GM18858 (cell line): ENCODE measurements around the gene JDP2.

Experiments
- ATAC-seq: cut with Tn5 transposase; IDR thresholded peaks from one replicate; pipeline ENCODE4 v1.9.1; 2021; ENCODE audit not compliant: unreplicated experiment

JDP2 gene

DNA sequence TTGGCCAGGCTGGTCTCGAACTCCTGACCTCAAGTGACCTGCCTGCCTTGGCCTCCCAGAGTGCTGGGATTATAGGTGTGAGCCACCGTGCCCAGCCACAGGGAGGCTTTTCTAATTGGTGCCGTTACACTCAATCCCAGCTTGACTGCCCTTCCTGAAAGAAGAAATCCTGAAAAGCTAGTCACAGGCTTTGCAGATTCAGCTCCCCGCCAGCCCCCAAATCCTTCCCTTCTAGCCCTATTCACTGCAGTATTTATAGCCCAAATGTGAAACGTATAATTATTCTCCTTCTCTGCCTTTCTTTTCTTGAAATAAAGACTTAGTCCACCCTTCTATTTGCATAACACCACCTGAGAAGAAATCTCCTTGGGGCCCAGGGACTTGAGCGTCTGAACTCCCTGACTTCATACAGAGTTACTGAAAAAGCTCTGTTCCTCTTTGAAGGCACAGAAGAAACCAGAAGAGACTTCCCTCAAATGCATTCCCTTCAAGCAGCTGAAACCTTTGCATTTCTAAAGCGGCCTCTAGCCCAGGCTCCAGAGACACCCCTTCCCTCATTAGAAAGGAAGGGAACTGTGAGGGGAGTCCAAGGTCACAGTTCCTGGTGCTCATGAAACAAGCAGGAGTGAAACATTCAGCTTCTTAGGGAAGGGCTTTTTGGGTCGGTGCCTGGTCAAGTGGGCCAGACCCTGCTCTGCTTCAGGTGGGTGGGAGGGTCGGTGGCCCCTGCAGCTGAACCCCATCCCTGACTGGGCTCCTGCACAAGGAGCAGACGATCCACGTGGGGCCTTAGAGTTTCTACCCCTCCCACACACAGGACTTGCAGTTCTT lies 52.2 kb downstream of the JDP2 start:
- ATAC-seq = no peak

DNA sequence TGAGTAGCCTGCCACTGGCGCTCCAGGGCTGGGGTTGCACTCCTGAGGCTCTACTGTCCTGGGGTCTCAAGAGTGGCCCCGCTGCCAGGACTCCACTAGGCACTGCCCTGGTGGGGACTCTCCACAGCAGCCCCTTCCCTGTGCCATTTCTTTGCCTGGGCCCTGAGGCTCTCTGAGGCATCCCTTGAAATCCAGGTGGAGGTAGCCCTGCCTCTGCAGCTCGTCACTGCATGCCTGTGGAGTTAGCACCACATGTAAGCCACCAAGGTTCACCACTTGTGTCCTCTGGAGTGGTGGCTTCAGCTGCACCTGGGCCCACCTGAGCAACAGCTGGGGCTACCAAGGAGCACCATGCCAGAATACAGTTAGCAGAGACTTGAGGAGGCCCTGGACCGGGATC lies 54.5 kb downstream of the JDP2 start:
- ATAC-seq = no peak

DNA sequence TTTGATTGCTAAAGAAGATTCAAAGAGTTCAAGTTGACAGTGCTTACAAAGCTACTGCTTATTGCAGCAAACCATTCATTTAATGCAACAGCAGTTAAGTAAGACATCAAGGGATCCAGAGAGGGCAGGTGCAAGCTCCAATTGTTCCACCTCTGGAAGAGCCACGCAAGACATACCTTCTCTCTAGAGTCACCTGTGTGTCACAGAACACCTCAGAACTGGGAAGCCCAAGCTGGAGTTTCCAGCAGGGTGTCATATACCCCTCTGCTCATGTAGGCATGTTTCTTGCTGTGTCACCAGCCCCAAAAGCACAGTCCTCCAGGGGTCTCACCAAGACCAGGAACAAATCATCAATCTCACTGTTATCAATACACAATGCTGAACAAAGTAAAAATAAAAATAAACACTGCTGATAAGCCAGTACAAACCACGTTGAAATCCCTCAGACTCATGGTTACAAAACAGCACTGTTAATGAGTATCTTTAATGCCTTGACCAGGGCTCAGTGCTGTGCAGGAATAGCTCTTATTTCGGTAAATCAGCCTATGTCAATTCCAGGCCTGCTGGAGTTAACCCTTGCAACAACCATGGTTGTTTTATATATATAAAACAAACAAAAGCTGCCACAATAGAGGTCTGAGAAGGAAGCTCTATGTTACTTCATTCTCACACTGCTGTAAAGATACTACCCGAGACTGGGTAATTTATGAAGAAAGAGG lies 57.0 kb downstream of the JDP2 start:
- ATAC-seq = no peak

DNA sequence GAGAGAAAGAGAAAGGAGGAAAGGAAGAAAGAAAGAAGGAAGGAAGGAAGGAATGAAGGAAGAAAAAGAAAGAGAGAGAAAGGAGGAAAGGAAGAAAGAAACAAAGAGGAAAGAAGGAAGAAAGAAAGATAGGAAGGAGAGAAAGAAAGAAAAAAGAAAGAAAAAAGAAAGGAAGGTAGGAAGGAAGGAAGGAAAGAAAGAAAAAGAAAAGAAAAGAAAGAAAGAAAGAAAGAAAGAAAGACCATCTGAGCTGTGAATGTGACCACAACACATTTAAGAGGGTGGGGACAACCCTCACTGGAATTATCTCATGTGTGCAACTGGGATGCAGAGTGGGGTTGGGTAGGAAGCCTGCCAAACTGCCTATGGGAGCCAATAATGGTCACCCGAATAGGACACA lies 58.5 kb downstream of the JDP2 start:
- ATAC-seq = no peak

DNA sequence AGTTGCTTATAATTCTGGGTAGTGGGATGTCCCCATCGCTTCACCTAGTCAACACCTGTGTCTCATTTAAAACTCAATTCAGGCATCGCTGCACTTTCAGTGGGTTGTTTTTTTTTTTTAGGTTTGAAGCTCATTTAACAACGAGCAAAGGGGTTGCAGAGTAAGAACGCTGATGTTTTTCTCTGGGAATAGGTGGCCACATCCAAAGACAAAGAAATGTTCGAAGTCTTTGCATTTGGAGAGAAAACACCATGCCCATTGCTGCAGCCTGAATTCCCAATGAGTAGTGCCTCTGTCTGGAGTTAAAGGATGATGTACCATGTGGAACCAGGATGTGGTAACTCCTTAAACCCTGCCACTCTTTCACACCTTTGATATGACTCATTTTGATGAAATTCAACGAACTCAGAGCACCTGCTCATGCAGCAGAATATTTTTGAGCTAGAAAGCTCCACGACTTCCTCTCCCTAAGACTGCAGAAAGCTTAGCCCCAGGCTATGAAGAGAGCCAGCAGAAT lies 59.4 kb downstream of the JDP2 start:
- peak; percentile 86 for ATAC-seq

DNA sequence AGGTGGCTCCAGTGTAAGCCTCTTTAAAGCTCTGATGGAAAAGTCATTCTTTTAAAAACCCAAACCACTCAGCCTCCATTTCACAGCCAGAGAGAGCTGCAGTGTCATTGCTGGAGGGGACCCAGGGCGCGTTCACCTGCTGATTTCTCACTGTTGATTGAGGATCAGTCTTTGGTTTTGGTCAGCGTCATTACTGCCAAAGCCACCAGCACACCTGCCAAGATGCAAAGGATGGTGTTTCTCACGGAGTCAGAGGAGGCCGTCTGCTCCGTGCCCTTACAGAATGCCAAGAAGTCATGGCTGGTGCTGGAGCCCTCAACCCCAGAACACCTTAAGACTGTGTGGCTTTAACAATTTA lies 61.6 kb downstream of the JDP2 start:
- ATAC-seq = no peak

DNA sequence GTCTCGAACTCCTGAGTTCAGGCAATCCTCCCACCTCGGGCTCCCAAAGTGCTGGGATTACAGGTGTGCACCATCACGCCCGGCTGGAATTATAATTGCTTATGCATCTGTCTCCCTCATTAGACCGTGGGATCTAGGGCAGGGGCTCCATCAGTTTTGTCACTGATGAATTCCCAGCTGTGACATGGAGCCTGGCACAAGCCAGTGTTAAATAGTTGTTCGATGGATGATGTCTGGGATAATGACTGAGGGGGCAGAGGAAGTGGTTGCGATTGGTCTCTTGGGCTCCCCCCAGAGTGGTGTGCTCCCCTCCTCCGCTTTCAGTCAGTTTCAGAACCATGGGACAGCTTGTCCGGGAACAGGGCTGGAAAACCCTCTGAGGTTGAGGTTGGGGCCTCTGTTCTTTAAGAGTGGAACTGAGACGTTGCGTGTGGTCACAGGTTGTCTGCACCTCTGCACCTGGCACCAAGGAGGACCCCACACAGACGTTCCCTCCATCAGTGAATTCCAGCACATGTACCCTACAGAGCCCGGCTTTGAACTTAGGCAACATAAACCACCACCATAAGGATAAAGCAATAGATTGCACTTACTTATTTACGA lies 63.7 kb downstream of the JDP2 start:
- no peak for ATAC-seq

DNA sequence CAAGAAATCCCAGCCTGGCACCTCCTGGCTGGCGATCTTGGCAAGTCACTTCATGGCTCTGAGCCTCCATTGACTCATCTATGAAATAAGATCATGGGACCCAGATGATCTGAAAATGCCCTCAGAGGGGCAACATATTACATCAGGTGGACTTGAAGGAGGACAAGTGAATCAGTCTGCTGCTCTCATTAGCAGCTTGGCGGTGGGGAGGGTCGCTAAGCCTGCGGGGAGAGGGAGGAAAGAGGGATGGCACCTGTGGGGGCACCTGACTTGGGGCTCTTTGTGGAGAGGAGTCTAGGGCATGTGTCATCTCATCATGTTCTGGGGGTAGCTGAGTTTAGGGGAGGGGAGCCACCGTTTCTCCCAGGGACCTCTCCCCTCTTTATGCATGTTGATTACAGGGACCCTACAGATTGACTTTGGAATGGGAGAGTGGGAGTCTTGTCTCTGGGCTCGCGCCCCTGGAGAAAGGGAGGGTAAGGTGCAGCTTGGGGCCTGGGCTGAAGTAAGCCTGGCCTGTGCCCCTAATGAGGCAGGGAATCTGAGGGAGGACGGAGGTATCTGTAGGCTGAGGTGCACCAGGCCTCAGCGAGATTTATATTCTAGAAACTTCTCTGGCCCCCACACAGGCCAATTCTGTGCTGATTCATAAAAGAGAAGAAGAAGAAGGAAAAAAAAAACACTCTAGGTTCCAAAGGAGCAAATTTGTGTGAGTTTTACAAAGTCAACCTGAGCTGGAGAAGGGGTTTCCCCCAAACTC lies 65.2 kb downstream of the JDP2 start:
- no peak for ATAC-seq

DNA sequence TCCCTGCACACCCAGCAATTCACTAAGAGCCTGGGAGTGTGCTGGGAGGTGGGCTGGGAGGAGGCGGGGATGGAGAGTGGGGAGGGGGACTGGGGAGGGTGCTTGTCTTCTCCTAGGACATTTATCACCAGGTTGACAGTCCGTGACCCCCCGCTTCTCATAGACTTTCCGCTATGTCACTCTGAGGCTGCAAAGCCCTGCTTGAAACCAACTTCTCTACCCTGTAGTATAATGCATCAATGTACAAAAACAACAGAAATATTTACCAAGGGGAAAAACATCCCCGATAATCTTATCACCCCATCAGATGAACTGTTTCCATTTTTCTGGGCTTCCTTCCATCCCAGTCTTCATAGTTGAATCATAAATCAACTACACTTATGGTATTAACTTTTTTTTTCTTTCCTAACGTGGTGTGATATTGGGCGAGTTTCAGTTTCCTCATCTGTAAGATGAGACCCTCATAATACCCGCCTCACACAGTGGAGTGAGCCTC lies 65.8 kb downstream of the JDP2 start:
- no peak for ATAC-seq

DNA sequence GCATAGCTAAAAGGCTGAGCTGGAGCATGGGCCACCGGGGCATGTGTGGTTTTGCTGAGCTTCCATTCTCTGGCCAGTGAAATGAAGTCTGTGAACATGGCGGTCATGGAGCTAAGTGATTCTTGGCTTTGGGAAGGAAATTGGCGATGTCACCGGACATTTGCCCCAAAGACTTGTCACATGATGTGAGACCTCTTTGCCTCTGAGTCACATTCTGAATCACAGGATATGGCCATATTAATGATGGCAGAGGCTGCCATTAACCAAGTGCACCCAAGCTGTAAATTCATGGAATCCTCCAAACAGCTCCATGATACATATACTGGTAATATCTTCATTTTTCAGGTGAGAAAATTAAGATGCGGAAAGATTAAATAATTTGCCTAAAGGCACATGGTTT lies 67.1 kb downstream of the JDP2 start:
- no peak for ATAC-seq

DNA sequence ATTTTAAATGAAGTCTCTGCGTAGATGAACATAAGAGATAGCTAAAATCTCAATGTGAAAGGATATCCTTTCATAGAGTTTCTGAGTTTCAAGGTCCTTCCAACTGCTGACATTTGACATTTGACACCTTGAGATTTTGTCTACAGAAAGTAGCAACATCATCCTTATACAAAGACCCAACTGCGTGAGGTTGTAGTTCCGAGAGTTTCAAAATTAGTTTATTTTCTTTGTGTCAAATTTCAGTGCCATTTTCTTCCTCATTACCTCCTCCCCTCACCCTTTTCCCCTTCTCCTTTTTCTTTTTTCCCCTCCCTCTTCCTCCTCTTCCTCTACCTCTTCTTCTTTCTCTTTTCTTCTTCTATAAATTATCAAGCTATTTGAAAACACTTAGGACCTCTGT lies 67.6 kb downstream of the JDP2 start:
- ATAC-seq = no peak

DNA sequence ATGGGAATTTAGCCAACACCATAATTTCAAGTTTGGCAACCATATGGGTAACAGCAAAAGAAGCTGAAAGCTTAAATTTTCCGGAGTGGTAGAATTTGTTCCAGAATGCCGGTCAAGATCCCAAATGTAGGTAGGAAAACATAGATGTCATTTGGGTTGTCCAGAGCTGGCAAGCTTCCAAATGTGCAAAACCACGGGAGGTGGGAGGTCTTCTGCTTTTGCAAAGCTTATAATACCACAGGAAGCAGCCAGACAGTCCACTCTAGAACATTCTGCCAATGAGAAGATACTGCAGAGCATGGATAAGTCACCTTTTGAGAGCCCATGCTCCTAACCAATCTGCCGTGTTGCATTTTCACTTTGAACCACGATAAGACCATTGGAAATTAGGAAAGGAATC lies 68.1 kb downstream of the JDP2 start:
- ATAC-seq = no peak

DNA sequence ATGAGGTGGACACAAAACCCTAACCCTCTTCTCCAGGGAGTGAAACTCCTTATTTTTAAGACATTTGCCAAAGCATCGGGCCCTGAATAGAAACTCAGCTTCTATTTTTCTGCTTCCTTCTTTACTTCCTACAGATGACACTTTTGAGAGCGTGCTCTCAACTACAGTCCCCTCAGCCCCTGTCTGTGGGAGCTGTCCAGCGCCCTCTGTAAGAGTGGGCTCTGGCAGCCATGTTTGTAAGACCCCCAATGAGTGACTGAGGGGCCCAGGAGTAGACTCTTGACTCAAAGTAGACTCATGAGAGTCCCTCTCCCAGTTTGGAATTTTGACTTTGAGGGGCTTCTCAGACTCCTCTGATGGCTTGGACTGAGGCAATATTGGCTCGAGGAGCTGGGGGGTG lies 68.9 kb downstream of the JDP2 start:
- ATAC-seq = no peak

DNA sequence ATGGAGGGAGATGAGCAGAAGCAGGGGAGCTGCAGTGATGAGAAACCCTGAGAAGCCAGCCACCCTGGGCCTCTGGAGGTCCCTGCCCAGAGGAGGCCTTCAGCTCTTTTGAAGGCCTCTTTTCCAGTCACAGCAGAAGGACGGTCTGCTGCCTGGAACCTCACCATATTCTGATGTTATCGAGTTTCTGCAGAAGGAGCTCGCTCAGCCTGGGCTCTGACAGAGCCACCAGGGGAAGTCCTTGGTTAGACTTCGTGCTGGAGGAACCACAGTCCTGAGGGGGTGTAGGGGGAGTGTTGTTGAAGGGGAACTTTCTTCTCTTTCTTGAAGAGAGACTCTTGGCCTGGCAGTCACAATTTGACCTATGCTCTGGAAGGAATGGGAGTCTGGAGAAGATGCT lies 69.4 kb downstream of the JDP2 start:
- no peak for ATAC-seq

DNA sequence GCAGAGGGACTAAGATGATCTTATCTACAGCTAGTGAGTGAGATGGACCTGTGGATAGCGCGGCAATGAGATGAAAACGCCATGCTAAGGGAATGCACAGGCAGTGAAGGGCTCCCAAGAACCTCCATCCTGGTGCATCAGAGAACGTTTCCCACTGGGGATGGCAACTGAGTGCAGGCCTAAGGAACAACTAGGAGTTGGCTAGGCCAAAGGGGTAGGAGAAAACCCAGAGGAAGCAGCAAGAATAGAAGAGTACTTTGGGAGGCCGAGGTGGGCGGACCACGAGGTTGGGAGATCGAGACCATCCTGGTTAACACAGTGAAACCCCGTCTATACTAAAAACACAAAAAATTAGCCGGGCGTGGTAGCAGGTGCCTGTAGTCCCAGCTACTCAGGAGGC lies 69.9 kb downstream of the JDP2 start:
- ATAC-seq = no peak

DNA sequence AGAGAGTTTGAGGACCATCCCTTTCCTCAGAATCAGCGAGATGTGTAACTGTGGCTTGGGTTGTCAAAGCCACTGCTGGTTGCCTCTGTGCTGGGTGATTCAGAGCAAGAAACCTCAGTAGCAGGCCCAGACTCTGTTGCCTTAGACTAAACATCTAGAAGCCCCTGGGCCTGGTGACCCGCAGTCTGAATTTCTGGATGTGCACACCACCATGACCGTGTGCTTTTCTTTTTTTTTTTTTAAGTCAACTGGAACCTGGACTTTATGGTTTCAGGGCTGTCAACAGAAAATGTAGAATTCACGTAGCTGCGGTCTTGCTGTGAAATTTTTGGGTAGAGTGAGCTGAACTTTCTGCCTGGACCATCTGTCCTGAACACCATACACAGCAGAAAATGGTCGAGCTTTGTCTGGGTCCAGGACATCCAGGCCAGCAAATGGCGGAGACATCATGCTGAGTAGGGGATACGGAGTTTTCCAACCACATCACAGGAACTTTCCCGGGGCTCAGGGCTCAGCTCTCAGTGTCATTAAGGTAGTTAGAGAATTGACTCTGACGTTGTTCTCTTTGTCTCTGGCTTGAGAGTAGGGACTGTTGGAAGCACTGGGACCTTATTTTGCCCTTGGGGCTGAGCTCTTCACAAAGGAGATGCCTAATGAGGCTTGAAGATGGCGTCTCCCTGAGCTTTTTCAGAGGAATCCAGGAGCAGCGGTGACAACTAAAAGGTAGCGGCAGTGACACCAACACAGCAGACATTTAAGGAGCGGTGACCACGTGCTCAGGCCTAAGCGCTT lies 71.5 kb downstream of the JDP2 start:
- ATAC-seq = peak; percentile 62

DNA sequence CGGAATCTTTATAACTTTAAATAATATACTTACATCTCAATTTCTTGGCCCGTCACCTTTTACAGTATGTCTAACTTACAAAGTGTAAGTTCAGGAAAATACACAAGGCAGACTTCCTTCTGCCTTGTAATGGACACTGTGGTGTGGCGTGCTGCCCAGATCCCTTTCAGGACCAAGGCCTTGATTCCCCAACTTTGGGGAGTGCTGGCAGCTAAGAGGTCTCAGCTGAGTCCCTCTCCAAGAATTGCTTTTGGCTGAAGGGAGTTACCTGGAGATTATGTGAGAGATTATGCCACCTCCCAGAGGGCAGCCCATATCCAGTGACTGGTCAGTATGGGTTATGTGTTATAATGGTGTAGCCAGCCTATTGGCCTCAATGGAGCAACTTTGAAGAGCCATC lies 73.3 kb downstream of the JDP2 start:
- ATAC-seq = no peak

DNA sequence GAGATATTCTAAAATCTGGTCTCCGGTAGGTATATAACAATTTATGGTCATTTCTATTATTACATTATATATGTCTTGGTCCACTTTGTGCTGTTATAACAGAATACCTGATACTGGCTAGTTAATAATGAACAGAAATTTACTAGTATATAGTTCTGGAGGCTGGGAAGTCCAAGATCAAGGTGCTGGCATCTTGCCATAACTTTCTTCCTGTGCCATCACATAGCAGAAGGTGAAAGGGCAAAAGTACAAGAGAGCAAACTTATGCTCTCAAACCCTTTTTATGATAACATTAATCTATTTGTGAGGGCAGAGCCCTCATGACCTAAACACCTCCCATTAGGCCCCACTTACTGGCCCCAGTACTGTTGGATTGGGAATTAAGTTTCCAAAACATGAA lies 76.6 kb downstream of the JDP2 start:
- ATAC-seq = no peak

DNA sequence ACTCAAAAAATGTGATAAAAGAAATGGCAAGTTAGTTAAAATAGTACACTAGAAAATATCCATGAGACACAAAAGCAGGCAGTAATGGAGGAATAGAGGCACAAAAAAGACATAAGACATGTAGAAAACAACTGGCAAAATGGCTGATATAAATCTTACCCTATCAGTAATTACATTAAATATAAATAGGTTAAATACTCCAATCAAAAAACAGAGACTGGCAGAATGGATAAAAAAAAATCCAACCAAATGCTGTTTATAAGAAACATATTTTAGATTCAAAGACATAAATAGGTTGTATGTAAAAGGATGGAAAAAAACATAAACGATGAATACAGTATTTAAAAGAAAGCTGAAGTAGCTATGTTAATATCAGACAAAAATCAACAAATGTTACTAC lies 79.1 kb downstream of the JDP2 start:
- no peak for ATAC-seq

DNA sequence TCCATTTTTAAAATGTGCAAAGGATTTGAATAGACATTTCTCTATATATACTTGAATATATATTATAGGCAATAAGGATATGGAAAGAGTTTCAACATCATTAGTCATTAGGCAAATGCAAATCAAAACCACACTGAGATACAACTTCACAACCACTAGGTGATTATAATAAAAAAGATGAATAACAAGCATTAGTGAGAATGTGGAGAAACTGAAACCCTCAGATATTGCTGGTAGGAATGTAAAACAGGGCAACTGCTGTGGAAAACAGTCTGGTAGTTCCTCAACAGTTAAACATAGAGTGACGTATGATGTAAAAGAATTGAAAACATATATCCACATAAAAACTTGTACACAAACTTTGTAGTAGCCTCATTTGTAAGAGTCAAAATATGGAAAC lies 82.7 kb downstream of the JDP2 start:
- no peak for ATAC-seq
